ENCODE data around the gene RASIP1. TPM values are rescaled to one million over a fixed set of nuclear protein-coding genes. Genes with fewer than 3 reads are reported as not detected.

Gene RASIP1
- total and polyA plus RNA-seq, 11 donors, result 10.0 to 28.1 (median 15.3) TPM

GRCh38 chr19:48780631-48781391 is 40.4 kb upstream of the RASIP1 start:
- Histone ChIP-seq H3K4me1 (peaks cover 0 to 26% (median 8%) of the 10 kb centered on the region in 12 donors), H3K4me3 (no peak overlapping the region), H3K27me3 (no peaks in the 10 kb centered on the region), H3K36me3 (no peaks in the 10 kb centered on the region), H3K9me3 (no peaks in the 10 kb centered on the region), H3K27ac (peak overlapping the region in 10 of 12 donors; percentile 6 to 83 (median 61))
- WGBS, 4 donors, result 58 to 71% (median 66%) methylated on average over 14 of the region's 14 CpGs
- peak in 2 of 4 donors; percentile 18 to 30 for ATAC-seq
- no peak for DNase-seq
- intact Hi-C loops (cut with DNase I), result loop anchor here in 4 of 10 donors (5.0 to 10.0 kb wide), 3 partner anchors 104 to 134 kb away; partner anchors contain the start of genes NTN5 (in 2 of the 4) and CA11 (in 1 of the 4)
- no peak for TF ChIP-seq CTCF (IDR thresholded peaks at IDR 0.05)
- TF ChIP-seq POLR2A (IDR thresholded peaks at IDR 0.05), result no peak

GRCh38 chr19:48779636-48780035 is 39.2 kb upstream of the RASIP1 start:
- H3K4me3 ChIP-seq, result no peak overlapping the region
- no peak for TF ChIP-seq POLR2A (IDR thresholded peaks at IDR 0.05)
- no peak for TF ChIP-seq CTCF (IDR thresholded peaks at IDR 0.05)
- peaks cover 0 to 26% (median 8%) of the 10 kb centered on the region in 12 donors for H3K4me1 ChIP-seq
- no peak overlapping the region for H3K27ac ChIP-seq
- 55 to 83% (median 69%) methylated on average over 1 of the region's 1 CpG for WGBS, 4 donors
- ATAC-seq (no peak), DNase-seq (no peak)
- H3K36me3 ChIP-seq, result no peaks in the 10 kb centered on the region
- no peaks in the 10 kb centered on the region for H3K9me3 ChIP-seq
- no peaks in the 10 kb centered on the region for H3K27me3 ChIP-seq
- intact Hi-C loops (cut with DNase I), result loop anchor here in 5 of 10 donors (5.0 to 10.0 kb wide), 3 partner anchors 102 to 132 kb away; partner anchors contain the start of genes NTN5 (in 3 of the 5) and CA11 (in 1 of the 5)

- no peak for TF ChIP-seq CTCF (IDR thresholded peaks at IDR 0.05)
- TF ChIP-seq POLR2A (IDR thresholded peaks at IDR 0.05), result no peak
- H3K36me3 ChIP-seq, result no peaks in the 10 kb centered on the region
- H3K9me3 ChIP-seq, result no peaks in the 10 kb centered on the region
- intact Hi-C loops (cut with DNase I), result loop anchor here in 1 of 10 donors (10.0 kb wide), 1 partner anchor 103 kb away; the partner anchor contains the start of gene NTN5
- WGBS, 4 donors, result 90 to 95% (median 92%) methylated on average over 11 to 12 of the region's 12 CpGs
- peaks cover 0 to 26% (median 9%) of the 10 kb centered on the region in 12 donors for H3K4me1 ChIP-seq
- DNase-seq, result no peak
- no peak overlapping the region for H3K4me3 ChIP-seq
- no peak for ATAC-seq
- H3K27ac ChIP-seq, result no peak overlapping the region
- no peaks in the 10 kb centered on the region for H3K27me3 ChIP-seq
Observed at GRCh38 chr19:48777720-48778119, 37.3 kb upstream of the RASIP1 start.

GRCh38 chr19:48777139-48777538 is 36.7 kb upstream of the RASIP1 start:
- ATAC-seq (no peak), DNase-seq (no peak)
- intact Hi-C loops (cut with DNase I), result loop anchor here in 1 of 10 donors (10.0 kb wide), 1 partner anchor 102 kb away; the partner anchor contains the start of gene NTN5
- TF ChIP-seq CTCF (IDR thresholded peaks at IDR 0.05) (no peak), POLR2A (IDR thresholded peaks at IDR 0.05) (no peak)
- Histone ChIP-seq H3K9me3 (no peaks in the 10 kb centered on the region), H3K4me1 (peaks cover 0 to 20% (median 9%) of the 10 kb centered on the region in 12 donors), H3K27ac (no peak overlapping the region), H3K36me3 (no peaks in the 10 kb centered on the region), H3K4me3 (no peak overlapping the region), H3K27me3 (no peaks in the 10 kb centered on the region)
- 93 to 96% (median 95%) methylated on average over 5 of the region's 5 CpGs for WGBS, 4 donors

Measured in heart left ventricle (tissue), 16 donors.